HG02884 (cell line): ENCODE results near the gene YES1.
"Not testable (repeated sequence)": the region's sequence is repeated elsewhere in the genome, so short reads cannot be mapped to it uniquely, and the experiment has no call there.

Experiments used
- ATAC-seq: cut with Tn5 transposase; IDR thresholded peaks from one replicate; pipeline ENCODE4 v1.9.1; 2021; ENCODE audit warnings: mild to moderate bottlenecking, moderate library complexity; ENCODE audit not compliant: unreplicated experiment

Gene YES1

DNA sequence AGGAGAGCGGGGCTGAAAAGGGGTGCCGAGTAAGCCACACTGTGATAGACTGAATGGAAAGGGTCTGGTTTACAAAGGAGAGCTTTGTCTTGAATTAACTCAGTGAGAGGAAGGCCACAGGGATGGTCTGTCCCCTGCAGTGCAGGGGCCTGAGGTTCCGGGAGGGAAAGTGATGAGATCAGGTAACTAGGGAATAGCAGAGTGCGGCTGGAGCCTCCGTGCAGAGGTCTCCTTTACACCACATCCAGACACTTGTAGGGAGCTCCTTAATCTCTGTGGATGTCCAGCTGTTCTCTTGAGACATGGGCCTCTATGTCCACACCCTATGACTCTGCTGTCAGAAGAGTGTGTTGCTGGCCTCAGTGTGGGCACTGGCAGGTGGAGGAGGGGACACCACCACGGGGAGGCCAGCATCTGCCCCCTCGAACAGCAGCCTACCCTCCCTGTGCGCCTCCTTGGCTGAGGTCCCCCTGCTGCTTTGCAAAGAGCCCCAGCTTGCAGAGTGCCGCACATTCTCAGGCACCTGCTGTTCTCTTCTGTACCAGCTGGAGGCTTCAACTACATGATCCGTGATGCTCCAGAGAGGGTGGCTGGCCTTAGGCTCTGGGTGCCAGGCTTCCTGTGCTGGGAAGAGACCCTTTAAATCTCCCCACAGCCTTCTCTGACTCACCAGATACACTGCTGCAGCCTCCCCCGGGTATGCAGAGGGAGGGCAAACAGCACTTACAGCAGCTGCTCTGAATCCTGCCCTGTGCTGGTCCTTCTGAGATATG, 125.5 kb downstream of the YES1 start:
- ATAC-seq, result no peak

DNA sequence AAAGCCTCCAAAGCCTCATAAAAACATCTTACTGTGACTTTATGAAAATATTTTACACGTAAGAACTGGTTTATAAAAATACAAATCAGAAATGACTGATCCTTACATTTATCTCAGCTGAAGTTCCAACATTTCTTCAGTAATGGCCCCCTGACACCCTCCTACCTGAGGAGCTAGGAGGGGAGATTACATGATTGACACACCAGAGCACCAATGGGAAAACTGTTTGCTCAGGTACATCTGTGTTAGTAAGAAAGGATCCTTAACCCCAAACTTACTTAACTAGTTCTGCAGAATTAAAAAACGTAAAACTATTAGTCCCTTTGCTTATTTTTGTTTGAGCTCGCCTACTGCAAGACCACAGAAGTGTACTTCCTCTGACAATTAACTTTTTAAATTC, 126.6 kb downstream of the YES1 start:
- ATAC-seq, result no peak

DNA sequence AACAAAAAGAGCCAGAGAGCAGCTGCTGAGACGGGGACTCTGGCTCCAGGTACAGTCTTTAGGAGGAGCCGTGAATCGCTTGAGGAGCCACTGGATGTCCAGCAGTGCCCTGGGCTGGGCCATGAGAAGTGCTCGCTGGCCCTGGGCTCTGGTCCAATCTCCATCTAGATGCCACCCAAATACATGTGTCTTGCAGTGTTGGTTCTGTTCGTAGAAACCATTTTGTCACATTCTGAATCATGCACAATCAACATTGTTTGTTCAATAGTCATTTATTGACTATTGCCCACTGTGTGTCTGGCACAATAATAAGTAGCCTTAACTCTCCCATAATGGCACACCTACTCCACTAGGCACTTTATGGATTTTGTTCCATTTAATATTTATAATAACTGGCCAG, 128.5 kb downstream of the YES1 start:
- no peak for ATAC-seq

DNA sequence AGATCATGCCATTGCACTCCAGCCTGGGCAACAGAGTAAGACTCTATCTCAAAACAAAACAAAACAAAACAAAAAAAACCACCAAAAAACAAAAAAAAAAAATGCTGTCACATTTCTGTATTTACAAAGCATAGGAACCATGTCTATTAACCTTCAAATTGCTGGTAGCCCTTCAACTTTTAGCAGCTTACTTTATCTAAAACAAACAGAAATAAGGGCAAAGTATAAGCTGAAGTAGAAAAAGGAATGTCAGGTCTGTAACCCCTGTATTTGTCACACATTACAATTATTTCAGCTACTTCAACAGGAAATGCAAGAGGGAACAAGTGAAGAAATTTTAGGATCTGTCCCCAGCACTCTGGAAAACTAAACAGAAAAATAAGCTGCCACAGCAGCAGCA, 129.2 kb downstream of the YES1 start:
- no peak for ATAC-seq

DNA sequence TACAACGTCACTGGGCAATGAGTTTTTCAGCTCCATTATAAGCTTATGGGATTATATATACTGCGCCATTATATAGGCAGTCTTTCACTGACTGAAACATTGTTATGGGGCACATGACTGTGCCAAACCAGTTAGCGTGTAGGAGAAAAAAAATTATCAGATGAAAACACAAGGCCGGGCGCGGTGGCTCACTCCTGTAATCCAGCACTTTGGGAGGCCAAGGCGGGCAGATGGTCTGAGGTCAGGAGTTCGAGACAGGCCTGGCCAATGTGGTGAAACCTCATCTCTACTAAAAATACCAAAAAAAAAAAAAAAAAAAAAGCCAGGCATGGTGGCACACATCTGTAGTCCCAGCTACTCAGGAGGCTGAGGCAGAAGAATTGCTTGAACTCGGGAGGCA, 129.6 kb downstream of the YES1 start:
- ATAC-seq, result not testable (repeated sequence)

DNA sequence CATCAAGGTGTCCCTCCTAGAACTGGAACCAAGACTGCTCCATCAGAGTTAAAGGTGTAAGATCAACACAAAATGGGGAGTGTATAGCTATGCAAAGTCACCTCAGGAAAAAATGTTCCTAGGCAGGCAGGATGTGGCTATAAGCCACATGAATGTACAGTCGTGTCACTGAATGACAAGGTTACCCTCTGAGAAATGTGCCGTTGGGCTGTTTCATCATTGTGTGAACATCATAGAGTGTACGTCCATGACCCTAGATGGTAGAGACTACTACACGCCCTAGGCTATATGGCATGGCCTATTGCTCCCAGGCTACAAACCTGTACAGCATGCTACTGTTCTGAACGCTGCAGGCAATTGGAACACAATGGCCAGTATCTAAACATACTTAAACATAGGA, 130.1 kb downstream of the YES1 start:
- ATAC-seq, result no peak

DNA sequence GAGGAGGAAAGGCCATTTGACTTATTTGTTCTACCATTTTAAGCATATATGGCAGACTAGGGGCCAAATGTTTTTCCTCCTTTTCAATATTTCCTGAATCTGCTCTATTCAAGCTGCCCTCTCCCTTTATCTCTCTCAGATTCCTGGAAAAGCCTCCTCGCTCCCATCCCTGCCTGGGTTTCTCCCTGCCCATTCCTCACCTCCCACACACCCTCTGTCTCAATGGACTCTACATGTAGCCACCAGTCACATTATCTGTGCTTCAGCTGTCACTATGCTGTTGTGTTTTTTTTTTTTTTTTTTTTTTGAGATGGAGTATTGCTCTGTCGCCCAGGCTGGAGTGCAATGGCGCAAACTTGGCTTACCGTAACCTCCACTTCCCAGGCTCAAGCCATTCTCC, 131.7 kb downstream of the YES1 start:
- ATAC-seq, result no peak

DNA sequence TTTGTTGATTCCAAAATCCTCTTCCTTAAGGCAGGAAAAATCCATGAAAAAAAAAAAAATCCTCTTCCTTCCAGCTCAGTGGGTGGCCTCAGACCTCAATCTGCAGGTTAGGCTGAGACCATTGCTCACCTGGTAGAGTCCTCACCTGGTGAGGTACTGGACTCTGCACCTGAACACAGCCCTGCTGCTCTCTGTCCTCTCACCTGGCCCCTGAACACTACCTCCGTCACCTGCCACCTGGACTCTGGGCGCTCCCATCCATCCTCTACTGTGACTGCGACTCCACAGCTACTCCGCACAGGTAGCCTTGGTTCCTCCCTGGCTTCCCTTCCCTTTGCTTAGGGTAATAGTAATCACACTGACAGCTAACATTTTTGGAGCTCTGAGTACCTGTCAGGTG, 132.5 kb downstream of the YES1 start:
- no peak for ATAC-seq

DNA sequence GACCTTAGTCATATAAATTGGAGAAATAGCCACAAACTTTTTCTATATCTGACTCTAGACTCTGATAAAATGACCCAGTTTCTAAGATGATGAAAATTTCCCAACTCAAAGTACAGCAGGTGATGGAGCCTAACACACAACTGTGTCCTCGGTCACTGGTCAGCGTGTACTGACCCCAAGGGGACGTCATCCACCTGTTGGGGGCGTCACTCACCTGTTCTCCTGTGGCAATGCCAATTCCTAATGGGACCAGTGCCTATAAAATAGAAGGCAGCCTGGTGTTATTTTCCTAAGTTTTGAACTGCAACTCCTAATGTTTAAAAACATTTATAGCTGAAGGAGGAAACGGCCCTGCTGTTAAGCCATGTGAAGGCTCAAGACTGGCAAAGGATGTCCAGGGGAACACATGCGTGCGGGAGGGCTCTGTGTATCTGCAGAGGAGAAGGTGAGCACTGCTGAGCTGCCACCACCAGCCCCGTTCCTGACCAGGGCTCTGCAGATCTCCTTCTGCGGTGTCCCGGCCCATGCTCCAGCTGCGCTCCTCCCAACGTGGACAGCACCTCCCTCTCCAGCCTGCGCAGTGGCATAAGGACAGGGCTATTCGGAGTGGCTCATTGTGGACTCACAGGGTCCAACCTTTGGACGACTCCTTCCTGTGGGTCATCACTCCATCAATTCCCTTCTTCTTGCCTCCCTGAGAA, 133.4 kb downstream of the YES1 start:
- ATAC-seq, result no peak

DNA sequence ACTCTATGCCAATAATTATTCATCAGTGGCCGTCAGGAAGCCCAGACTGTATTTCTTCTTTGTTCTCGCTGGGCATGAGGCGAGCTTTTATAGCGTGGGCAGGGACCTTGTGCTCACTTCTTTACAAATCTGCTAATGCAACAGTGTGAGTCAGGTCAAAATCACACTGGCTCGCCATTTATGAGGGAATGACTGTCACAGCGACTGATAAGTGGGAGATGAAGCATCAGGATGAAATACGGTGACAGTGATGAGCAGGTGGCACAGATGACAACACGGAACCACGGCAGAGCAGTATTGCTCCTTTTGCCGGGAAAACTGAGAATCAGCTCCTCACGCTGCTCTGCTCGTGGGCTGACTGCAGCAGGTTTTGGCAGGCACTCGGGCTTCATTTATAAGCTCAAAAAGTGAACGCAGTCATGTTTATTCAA, 134.1 kb downstream of the YES1 start:
- ATAC-seq, result no peak

DNA sequence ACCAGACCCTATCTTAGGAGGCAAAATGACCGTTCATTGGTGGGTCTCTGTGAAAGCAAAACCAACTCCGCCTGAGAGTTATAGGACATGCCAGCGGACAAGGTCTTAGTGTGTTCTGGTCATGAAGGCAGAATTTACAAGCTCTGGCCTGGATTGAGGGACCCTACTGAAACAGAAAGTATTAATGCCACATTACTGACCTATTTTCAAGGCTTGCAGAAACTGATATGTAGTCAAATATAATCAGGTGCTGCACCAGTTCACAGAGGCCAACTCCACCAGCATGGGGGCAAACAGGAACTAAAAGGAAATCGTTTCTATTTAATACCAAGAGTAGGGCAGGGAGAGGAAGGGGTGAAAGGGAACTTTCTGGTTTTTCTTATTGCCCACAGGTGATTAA, 134.9 kb downstream of the YES1 start:
- no peak for ATAC-seq

DNA sequence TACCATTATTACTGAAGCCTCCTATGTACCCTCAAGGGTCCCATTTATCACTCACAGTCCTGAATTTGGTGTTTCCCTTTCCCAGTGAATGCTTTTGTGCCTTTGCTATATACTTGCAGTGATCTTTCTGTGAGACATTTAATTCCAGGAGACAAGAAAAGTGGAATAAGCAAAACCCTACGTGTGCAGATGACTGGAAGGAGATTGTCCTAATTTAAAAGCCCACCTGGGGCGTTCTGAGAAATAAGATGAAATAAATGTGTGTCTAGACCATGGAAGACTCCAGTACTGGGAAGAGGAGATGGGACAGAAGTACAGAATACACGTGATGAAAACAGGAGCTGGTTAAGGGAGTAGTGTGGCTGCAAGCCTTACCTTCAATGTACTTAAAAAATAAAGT, 135.3 kb downstream of the YES1 start:
- no peak for ATAC-seq

DNA sequence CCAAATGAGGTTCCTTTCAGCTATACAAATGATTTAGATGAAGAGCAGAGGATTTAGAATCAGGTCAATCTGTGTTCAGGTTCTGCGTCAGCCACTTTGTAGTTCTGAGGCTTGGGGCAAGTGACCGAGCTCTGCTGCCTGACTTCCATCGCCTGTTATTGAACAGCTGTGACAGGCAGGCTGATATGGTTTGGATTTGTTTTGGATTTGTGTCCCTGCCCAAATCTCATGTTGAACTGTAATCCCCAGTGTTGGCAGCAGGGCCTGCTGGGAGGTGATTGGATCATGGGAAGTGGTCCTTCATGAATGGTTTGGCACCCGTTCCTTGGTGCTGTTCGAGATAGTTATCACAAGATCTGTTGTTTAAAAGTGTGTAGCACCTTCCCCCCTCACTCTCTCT, 136.0 kb downstream of the YES1 start:
- ATAC-seq, result no peak

DNA sequence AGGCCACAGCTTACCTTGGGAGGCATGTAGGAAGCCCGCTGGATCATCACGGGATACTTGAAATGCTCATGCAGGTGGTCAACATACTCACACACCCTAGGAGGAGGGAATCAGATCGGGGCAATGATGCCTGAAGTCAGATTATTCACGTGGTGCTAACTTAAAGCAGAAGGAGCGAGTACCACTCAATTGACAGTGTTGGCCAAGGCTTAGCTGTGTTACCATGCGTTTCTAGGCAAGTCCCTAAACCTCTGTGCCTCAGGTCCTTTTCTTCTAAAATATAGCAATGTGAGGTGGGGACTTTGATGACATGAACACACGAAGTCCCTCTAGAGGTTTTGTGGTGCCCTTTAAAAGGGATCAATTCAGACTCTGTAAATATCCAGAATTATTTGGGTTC, 136.7 kb downstream of the YES1 start:
- ATAC-seq, result no peak

DNA sequence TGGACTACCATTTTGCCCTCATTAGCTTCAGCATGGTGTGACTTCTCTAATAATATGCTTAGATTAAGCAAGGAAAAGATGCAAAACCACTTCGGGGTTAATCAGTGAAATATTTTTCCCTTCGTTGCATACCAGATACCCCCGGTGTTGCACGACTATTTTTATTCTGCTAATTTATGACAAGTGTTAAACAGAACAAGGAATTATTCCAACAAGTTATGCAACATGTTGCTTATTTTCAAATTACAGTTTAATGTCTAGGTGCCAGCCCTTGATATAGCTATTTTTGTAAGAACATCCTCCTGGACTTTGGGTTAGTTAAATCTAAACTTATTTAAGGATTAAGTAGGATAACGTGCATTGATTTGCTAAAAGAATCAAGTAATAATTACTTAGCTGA, 138.3 kb downstream of the YES1 start:
- ATAC-seq, result no peak

DNA sequence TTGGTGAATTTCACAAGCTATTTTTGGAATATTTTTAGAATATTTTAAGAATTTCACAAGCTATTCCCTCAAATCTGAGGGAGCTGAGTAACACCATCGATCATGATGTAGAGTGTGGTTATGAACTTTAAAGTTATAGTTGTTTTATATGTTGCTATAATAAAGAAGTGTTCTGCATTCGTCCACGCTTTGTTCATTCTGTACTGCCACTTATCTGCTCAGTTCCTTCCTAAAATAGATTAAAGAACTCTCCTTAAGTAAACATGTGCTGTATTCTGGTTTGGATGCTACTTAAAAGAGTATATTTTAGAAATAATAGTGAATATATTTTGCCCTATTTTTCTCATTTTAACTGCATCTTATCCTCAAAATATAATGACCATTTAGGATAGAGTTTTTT, 138.7 kb downstream of the YES1 start:
- no peak for ATAC-seq
